EL (cell line): ENCODE data around the gene ADGRB2.

Source experiments
- DNase-seq: peaks from one replicate; pipeline ENCODE4 v3.0.0-alpha.2; 2016

The ADGRB2 gene

DNA sequence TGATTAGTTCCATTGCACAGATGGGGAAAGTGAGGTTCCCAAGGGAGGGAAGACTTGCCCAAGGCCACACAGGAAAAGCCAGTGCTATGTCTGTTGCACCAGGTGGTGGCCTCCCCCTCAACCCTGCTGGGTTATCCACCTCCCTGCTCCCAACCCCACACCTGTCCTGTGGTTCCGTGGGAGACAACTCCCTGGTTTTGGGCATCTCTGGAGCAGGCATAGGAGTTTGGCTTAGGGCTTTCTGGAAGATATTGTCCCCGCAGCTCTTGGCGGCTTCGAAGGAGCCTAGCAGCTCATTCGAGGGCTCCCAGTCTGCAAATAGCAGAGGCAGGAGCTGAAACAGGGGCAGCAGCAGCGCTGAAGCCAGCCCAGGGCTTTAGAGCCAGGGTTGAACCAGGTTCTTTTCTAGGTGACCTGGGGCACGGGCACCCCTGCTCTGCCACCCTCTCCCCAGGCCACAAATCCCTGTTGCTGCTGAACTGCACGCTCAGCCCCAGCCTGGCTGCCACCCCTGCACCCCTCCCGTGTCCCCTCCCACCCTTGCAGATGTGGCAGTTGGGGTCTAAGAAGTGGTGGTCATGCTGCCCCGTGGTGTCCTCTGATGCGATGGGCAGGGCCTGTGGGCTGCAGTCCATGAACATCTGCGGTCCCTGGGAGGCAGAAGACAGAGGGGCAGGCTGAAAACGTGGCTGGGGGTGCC, 29.6 kb upstream of the ADGRB2 start:
- DNase-seq, result no peak

DNA sequence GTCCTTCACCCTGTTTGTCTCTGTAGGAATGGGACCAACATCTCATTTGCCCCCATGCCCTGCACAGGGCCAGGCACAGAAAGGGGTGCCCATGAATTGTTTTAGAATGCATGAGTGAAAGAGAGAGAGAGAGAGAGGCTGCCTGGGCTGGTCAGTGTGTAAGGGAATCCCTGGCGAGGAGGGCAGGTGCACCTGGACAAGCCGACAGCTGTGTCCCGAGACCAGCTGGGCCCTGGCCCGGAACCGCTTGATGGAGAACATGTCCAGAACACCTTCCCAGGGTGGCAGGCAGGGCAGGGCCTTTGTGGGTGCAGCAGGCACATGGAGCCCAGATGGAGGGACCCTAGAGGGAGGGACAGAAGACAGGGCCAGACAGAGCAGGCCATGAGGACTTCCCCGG, 28.9 kb upstream of the ADGRB2 start:
- DNase-seq, result no peak

DNA sequence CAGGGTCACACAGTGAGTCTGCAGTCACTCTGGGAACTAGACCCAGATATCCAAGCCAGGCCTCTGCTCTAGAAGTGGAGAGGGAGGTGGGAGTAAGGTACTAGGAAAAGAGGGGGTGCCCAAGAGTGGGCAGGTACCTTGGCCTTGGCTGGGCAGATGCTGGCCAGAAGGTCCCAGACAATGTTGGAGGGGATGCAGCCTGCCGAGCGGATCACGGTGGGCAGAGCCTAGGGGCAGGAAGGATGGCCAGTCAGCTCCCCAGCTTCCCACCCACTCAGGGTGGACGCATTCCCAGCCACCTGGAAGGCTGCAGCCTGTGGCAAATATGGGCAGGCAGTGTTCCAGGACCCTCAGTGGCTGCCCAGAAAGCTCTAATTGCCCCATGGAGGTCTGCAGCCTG, 28.4 kb upstream of the ADGRB2 start:
- no peak for DNase-seq

DNA sequence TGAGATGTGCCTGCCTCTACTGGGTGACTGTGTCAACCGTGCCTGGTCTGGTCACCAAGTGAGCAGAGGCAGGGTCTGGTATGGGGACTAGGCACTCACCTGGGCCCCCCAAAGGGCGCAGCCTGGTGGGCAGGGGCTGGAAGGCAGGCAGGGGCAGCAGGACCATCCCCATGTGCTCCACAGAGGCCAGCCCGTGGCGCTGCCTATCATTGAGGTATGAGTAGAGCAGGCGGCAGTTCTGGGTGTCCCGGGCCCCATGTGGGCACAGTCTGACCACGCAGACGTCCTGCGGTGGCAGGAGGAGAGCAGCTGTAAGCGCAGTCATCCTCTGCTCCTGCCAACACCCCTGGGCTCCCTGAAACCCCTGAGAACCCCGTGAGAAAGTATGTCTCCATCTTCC, 28.0 kb upstream of the ADGRB2 start:
- DNase-seq, result no peak

DNA sequence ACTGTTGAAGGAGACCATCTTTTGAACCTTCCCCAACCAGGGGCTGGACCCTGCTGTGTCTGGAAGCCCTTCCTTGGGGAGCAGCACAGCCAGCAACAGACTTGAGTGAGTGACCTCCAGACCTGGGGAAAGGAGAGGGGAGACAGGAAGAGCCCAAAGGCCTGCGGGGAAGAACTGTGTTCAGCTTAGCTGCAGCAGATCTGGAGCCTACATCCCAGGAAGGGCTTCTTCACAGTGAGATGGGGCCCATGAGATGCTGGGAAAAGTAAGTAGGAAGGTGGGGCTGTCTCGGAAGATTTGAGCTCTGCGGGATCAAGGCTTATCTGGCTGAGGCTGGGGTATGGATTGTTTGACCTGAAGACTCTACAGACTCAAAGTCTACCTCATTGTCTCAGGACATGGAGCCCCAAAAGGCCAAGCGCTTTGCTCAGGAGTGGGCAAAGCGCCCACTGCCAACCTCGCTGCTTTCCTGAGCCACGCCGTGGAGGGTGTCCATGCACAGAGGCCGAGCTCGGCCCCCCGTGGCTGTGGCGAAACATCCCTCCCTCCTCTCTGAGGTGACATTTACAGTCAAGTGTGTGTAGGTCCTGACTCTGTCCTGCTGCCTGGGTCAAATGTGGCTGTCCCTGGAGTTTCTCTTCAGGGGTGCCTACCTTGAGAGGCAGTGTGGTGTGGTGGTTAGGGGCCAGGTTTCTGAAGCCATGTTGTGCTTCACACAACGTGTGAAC, 27.2 kb upstream of the ADGRB2 start:
- DNase-seq, result no peak

DNA sequence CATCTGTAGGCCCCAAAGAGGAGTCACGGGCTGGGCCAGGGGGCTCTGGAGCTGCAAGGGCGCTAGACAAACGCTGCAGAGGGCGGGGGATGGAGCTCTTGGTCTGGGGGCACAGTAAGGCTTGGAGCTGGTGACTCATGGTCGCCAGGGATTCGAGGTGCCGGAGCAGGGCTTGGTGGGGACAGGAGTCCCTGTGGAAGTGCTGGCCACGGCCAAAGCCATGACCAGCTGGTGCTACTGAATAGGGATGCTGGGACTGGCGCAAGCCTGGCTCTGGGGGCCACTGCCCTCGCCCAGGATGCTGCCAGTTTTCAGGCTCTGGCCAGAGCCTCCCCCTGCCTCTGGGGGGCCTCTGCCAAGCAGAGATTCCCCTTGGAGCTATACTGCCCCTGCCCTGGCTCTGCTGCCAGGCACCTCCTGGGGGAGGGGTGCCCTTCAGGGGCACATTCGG, 26.5 kb upstream of the ADGRB2 start:
- DNase-seq, result no peak

DNA sequence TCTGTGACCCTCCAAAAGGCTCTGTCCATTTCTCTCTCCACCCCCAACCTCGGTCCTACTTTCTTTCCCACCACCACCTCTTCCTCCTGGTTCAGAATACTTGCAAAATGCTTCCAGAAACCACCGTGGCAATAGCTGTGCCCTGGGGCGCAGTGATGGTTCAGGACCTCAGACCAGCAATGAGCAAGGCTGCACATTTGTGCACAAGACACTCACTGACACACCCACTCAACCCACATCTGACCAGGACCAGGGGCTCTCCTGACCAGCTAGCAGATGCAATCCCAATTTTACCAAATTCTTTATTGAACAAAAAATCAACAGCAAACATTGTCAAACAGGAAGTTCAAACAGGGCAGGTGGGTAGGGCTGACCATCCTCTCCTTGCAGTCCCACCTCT, 26.0 kb upstream of the ADGRB2 start:
- DNase-seq, result no peak

DNA sequence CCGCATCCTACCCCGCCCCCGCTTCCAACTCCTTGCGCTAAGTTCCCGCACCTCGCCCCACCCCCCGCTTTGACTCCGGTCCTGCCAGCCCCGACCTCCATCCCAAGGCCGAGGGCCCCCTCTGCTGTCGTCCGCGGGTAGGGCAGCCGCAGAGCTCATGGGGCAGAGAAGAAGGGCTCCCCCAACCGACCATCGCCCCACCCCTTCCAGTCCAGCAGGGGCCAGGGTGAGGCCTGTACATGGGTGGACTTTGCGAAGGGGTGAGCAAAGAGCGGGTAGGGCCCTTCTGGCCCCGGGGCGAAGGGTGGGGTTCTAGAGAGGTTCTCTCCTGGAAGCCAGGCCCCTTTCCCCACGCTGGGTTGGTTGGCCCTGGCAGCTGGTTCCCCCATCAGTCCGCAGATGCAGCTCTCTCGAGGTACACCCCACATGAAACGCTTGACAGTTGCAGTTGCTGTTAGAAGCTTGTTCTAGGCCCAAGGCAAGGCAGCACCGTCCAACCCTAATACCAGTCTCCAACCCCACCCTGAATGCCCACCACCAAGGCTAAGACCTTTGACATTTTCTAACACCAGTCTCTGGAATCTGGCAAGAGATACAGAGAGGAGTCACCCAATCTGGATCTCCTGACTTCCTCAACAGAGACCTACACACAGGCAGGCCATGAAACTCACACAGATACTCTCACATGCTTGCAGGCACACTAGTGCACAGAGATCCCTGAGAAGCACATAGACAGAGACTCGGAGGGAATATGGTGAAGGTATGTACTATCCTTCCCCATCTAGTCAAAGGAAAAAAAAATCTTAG, 25.3 kb upstream of the ADGRB2 start:
- DNase-seq, result peak; percentile 90

DNA sequence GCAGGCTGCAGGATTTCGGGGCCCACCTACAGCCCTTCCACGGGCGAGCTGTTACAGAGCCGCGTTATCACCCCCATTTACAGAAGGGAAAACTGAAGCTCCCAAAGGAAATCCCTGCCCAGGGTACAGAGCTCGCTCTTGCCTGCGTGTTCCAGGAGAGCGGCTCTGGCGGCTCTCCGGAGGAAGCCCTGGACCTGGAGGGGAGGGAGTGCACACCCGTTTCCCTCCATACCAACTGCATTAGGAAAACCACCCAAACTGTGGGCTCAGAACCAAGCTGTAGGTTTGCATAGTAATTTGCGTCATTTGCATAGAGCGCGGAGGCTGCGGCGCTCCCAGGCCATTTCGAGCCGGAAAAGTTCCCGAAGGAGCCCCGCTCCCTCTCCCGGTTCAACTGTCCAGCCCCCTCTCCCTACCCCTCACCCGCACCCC, 24.7 kb upstream of the ADGRB2 start:
- peak; percentile 73 for DNase-seq

DNA sequence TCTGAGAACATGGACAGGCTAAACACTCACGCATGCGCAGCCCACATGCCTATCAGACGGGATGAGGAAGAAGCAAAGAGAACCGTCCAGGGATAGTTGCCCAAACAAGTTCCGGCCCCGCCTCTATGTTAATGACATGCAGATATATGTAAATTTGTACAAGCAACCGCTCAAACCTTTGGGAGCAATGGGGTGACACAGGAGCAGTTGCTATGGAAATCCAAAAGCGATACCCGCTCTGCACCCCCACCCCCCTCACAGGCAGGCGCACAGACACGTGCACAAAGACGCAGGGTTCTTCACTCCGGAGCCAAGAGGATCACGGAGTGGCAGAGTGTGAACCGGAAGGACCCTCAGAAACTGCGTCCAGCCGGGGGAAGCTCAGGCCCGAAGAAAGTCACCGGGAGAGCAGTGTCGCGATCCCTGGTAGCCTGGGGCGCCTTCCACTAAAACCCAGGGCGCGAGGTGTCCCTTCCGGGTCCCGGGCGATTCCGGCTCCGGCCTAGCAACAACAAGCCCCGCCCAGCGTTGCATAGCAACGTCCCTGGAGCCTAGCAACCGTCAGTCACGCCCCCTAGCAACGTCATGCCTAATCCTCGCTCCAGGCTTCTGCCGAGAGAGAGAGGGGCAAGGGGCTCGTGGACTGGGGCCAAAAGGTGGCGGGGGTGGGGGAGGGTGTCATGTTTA, 24.1 kb upstream of the ADGRB2 start:
- DNase-seq, result peak; percentile 91

DNA sequence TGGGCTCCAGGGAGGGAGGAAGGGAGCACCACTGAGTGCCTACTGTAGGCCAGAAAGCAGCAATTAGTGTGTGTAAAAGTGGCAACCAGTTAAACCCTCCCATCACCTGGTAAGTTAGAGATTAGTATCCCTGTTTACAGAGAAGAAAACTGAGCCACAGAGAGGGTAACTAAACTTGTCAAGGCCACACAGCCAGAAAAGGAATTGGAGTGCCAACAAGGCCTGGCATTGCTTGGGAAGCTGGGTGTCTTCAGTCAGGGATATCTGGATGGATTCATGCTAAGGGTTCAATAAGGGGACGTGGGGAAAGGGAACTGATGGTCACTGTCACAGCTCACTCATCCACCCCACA, 23.6 kb upstream of the ADGRB2 start:
- DNase-seq, result no peak

DNA sequence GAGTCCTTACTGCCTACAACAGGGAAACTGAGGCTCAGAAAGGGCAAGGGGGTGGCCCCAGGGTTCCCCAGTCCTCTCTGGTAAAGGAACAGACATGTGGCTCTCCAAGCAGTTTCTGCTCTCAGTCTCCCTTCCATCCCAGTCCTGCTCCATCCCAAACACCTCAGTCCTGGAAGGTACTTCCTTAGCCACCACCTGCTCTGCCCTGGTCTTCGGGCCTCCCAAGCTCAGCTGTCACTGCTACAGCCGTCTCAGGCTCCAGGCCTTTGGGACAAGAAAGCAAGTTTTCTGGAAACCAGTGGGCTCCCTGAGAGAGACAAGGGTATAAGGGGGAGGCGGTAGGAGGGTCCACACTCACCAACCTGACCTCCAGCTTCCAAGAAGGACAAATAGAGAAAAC, 23.1 kb upstream of the ADGRB2 start:
- no peak for DNase-seq

DNA sequence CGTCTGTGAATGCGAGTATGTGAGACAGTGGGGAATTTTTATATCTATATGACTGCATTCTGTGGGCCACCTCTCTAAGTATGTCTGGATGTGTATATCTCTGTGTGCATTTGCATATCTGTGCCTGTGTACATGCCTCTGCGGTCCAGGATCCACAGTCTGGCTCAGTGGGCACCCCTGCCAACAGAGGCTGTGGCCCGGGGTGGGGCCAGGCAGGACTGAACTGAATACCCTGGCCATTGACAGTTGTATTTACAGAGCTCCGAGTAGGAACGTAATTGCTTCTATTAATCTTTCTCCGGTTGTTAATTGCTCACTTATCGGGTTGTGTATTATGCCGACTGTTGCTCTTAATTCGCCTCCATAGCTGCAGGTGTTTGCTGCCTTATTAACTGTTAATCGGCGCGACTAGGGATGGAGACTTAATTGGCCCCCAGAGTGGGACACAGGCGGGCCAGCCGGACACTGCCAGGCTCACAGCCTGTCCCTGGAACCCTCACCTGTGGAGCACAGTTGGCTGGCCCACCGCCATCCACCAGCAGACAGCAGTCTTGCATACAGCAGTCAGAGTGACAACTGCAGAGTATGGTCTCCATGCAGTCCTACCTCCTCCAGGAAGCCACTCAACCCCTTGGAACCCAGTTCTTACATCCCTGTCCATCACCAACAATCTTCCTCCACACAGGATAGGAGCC, 22.4 kb upstream of the ADGRB2 start:
- no peak for DNase-seq

DNA sequence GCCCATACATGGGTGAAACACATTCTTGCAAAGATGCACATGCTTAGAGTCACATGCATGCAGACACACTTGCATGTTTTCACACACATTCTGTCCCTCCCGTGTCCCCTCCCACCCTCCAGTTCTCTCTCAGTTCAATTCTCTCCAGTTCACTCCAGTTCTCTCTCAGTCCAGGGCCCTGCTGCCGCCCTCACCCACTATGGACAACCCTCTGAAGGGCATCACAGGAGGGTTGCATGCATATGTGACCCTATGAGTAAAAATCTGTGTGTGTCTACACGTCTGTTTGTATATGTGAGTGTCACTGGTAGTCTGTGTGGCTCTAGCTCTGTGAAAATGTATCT, 21.8 kb upstream of the ADGRB2 start:
- no peak for DNase-seq

DNA sequence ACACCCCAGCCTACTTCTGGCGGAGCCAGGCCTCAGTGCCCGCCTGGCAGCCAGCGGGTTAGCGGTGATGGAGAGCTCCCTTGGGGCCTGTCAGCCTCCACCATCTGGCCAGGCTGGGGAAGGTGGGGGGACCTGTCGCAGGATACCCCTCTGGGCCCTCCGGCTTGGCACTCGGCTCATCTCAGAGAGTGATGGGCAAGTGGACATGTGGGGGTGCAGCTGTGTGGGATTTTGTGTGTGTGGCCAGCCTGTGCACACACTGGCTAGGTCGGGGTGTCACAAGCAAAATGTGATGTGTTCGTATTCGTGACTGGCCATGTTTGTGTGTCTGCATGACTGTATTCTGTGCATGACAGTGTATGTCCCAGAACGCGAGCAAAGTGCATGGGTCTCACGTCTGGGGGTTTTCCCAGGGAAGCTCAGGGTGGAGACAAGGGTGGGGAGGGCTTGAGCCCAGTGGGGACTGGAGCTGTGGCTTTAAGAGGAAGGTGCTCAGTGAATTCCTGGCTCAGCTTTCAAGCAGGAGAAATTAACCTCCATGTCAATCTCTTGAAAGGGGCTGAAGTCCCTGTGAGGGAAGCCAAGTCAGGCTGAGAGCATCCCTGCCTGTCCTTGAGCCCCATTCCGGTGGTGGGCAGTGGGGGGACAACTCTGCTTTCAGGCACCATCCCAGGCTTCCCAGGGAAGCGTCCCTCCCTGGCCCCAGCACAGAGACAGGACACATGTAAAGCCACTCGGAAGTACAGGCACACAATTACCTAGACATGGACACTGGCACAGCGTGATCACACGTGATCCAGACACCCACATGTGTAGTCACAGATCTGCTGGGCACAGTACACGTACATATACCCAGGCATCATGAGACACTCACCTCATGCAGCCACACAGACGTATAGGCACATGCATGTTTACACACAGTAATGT, 21.1 kb upstream of the ADGRB2 start:
- DNase-seq, result no peak

DNA sequence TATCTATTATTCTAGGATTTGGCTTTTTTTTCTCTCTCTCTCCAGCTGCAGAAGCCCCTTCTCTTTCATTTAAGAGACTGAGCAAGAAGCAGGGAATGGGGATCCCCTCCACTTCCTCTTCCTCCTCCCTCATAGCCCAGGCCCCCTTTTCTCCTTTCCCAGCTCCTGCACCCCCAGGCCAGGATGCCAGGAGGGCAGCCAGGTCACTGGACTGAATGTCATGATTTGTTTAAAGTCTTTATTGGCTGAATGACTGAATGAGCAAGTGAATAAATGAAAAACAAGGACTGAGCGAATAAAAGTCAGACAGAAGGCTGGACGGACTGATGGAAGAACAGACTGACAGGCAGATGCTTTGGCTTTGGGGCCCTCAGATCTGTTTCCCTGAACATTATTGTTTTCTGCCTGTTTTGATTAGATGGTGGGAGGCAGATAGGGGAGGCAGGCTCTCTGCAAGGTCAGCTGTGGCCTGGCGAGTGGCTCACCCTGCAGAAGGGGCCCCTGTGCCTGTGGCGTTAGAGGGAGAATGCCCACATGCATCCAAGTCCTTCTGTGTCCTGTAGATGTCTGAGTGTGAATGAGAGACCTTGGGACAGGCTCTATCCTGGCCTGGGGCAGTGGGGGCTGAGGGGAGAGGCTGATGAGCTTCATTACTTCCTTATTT, 20.3 kb upstream of the ADGRB2 start:
- no peak for DNase-seq

DNA sequence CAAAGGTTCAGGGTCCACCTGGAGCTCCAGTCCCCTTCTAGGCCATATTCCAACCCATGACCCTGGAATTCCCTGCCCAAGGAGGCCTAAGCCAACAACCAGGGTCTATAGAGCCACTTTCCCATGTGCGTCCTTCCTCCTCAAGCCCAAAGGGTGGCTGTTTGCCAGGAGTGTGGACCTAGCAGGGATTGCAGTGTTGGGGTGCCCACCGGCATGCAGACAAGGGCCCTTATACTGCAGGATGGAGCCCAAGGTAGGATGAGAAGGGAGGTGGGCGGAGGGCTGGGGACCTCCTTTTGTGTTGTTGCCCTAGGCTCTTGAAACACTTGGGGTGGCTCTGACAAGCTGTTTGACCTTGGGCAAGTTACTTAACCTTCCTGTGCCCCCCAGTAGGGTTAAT, 19.7 kb upstream of the ADGRB2 start:
- DNase-seq, result no peak

DNA sequence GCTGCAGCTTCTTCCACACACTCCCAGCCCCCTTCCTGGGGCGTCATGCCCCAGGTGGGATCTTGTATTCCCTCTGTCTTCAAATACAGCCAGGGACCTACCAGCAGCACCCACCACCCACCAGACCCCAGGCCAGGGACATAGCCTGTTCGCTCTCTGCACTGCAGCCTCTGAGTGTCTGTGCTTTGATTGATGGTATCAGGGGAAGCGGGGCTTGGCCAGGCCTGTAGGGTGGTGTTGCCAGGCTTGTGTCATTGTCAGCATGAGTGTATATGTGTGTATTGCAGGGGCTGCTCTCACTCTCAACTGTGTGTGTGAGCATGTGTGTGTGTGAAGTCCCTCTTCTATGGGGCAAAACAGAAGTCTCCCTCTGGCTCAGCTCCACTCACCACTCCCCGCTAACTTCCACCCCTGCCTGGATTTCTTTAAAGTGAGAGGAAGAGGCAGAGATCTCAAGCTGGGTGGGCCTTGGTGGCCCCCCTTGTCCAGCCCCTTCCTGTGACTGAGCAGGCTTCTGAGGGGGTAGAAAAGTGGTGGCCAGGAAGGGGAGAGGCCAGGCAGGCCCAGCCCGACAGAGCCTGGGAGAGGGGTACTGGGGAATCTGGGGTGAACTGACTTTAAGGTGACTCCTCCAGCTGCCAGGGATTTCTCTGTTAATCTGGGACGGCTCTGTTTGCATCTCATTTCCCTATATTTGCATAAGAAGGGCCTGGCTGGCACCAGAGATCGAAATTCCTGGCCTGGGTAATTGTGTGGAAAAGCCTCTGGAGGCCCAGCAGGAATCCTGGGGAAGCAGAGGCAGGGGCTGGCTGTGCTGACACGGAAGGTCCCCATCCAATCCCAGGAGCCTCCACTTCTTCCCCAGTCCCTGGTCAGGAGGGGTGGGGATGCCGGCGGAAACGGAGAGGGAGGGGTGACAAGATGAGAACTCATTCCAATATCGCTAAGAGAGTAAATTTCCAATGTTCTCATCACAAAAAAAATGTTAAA, 18.6 kb upstream of the ADGRB2 start:
- DNase-seq, result no peak

DNA sequence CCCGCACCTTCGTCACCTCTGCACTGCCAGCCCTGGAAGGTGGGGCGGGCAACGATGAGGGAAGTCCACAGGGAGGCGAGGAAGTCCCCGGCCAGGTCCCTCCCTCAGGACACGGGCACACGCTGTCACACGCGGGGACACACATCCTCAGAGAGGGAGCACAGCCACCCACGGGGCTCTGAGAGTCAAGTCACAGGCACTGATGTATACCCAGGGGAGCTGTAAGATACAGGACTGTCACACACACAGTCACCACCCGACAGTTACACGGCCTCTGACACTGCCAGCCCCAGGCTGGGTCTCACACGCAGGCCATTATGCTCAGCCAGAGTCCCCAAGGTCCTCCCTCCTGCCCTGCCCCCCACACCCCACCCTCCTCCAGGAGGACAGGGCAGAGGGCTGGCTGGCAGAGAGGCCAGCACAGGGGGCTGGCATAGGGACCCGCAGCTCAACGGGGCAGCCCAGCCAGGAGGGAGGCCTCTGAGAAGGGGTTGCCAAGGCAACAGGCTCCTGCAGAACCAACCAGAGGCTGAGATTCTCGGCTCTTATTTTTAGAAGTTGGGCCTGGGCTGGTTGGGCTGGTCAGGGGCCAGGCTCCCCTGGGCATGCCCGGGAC, 17.7 kb upstream of the ADGRB2 start:
- no peak for DNase-seq
